ENCODE results near the gene XPNPEP1. TPM values are rescaled to one million over a fixed set of nuclear protein-coding genes. Genes with fewer than 3 reads are reported as not detected.

Gene XPNPEP1
- total RNA-seq (2012; rRNA removed), result 136 and 164 TPM in 2 replicates
- 311 and 378 TPM in 2 replicates for polyA plus RNA-seq (2012; rRNA removed)
- polyA plus RNA-seq (2012; cell fraction: cytosol; rRNA removed), result 71.3 and 117 TPM in 2 replicates
- polyA plus RNA-seq (2012; cell fraction: nucleus; rRNA removed; ENCODE audit: low replicate concordance), result 84.0 and 137 TPM in 2 replicates
- Bru-seq, nascent RNA, result percentile 84 among the genes with signal in this experiment
- percentile 77 among the genes with signal in this experiment for BruChase-seq, experiment 1, labeled RNA remaining after a 6-hour chase
- percentile 79 among the genes with signal in this experiment for BruChase-seq, experiment 2, labeled RNA remaining after a 2-hour chase
- long read RNA-seq, transcript XPNPEP1-218 (21 exons, 2,539 nt), result major isoform, 66 of 96 reads
- long read RNA-seq, partial matches to known transcripts, result 12 of 96 reads
- long read RNA-seq, other reads (novel, unspliced or antisense), result 17 of 96 reads

DNA sequence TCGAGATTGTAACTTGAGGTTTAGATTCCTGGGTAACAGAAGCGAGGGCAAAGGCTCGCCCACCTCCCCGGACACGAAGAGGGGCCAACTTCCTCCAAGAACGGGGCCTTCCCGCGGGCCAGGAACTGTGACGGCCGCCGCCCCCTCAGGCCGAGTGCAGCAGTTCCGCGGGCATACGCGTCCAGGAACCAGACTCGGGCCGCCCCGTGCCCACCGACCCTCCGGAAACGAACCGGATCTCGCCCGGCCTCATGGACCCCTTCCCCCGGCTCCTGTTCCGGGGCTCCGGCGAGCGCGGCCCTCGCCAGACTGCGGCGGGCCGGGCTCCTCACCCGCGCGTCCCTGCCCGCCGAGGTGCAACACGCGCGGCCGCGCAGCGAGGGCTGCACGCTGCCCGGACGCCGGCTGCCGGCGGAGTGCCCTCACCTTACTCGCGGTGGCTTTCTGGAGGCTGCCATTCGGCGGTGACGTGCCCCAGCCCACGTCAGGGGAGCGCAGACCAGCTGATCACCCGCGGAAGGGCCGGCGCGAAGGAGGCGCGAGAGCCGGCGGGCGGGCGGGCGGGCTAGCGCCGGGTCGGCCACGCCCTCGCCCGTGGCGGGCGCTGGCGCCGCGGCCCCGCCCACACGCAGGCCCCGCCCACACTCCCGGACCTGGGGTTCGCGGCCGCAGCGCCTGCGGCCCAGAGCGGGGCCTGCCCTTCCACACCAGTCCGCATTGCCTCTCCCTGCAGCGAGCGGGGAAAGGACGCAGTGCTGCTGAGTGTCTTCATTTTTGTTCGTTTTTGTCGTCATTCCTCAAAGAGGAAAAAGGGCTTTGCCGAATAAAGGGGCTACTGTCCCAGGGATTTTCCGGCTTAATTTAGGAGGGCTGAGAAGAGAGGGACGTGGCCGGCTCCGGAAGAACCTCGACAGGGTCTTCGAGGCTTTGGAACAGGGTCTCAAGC is at the start of gene XPNPEP1:
Gene XPNPEP1 (minus strand): TSS at position 536 of the 946 bp plus-strand sequence. CDS start 78 bp downstream, at position 458.
- peak within 1 kb of the TSS; percentile 41 for H2BK120ac ChIP-seq (ENCODE audit: low read depth, low read length)
- no peaks in the 10 kb centered on the region for H3K27me3 ChIP-seq (ENCODE audit: control insufficient read depth, insufficient read depth, low read length)
- H3K4me1 ChIP-seq (ENCODE audit: control insufficient read depth, insufficient read depth, low read length), result peaks cover 10% of the 10 kb centered on the region
- BruUV-seq (replicated peaks), result no TSS peak
- peak within 1 kb of the TSS; percentile 48; the same call in 1 of the 3 replicates for H2BK15ac ChIP-seq (ENCODE audit: low read depth, low read length)
- H2BK5ac ChIP-seq (ENCODE audit: low read depth, low read length, poor library complexity, severe bottlenecking), result peak within 1 kb of the TSS; percentile 61
- H3K23ac ChIP-seq (ENCODE audit: low read depth, low read length), result peak within 1 kb of the TSS; percentile 50
- peak; percentile 99 for ATAC-seq (ENCODE audit: low read depth)
- ChIA-PET POLR2A (ENCODE audit: unreplicated experiment) (no interaction called here), CTCF (no interaction called here)
- peaks cover 1% of the 10 kb centered on the region; the same call in 1 of the 2 replicates for H3K36me3 ChIP-seq (ENCODE audit: control insufficient read depth, insufficient read depth, low read length)
- H3K9me1 ChIP-seq (ENCODE audit: insufficient read depth, low read length), result peaks cover 10% of the 10 kb centered on the region
- H3K14ac ChIP-seq (replicated peaks; ENCODE audit: low read depth, low read length), result peak within 1 kb of the TSS; percentile 80
- 0 out of 2 replicates have a peak, but pooled peaks cover 3% of the 10 kb centered on the region for H4K20me1 ChIP-seq (ENCODE audit: insufficient read depth, low read length)
- 3% methylated on average over 77 of the region's 105 CpGs; no CpG with 5 or more reads in 1 of the 2 experiments for WGBS, 2 experiments (ENCODE audit: extremely low coverage in 2 of 2, insufficient read length in 1 of 2)
- peak within 1 kb of the TSS; percentile 65 for H4K91ac ChIP-seq (ENCODE audit: insufficient read depth, low read depth, low read length)
- H2AK5ac ChIP-seq (ENCODE audit: low read depth, low read length), result peak within 1 kb of the TSS; percentile 75
- H3K4ac ChIP-seq (ENCODE audit: low read depth, low read length), result peak within 1 kb of the TSS; percentile 85
- H2AFZ ChIP-seq (replicated peaks; ENCODE audit: low read length, poor library complexity), result peak within 1 kb of the TSS; percentile 88
- no peaks in the 10 kb centered on the region for H3K9me3 ChIP-seq (ENCODE audit: control insufficient read depth, insufficient read depth, low read length)
- H3K18ac ChIP-seq (ENCODE audit: low read depth, low read length), result peak within 1 kb of the TSS; percentile 85
- H4K5ac ChIP-seq (ENCODE audit: low read depth, low read length), result peak within 1 kb of the TSS; percentile 97
- H3K4me3 ChIP-seq (ENCODE audit: insufficient read depth, low read depth, low read length), result peak within 1 kb of the TSS; percentile 79
- H3K79me1 ChIP-seq (ENCODE audit: low read depth in 1 of 2, low read length in 2 of 2), result peaks cover 22 to 45% of the 10 kb centered on the region in 2 experiments
- in situ Hi-C loops (cut with MboI; ENCODE audit: low sequenced_read_pairs), result loop anchor here (25.0 kb wide), 1 partner anchor 639 kb away; the partner anchor contains the start of gene SMC3
- H3K27ac ChIP-seq (ENCODE audit: insufficient read depth, low read length), result peak within 1 kb of the TSS; percentile 91
- dilution Hi-C loops (cut with HindIII; ENCODE audit: low sequenced_read_pairs, unreplicated experiment), result no loop called here
- H3K9ac ChIP-seq (ENCODE audit: low read depth, low read length), result peak within 1 kb of the TSS; percentile 92
- peak within 1 kb of the TSS; percentile 52 for H3K56ac ChIP-seq (ENCODE audit: extremely low read depth, insufficient read depth, low read length)
- DNase-seq, result peak; percentile 83
- H4K8ac ChIP-seq (ENCODE audit: low read depth in 2 of 2, low read length in 2 of 2), result peak within 1 kb of the TSS; percentile 86 to 100
- intact Hi-C loops (cut with micrococcal nuclease), result loop anchor here (2.0 kb wide), 1 partner anchor 84 kb away; the partner anchor contains the start of gene ADD3
- TF ChIP-seq RFX5 (IDR thresholded peaks at IDR 0.05; ENCODE audit: low read depth, low read length), result no peak
- no peak for TF ChIP-seq CTCF (conservative IDR thresholded peaks at IDR 0.05; ENCODE audit: low read depth, low read length)
- TF ChIP-seq BHLHE40 (IDR thresholded peaks at IDR 0.05; ENCODE audit: low read depth, low read length), result 0 out of 2 replicates have a peak, but pooled peaks have one; percentile 14
- TF ChIP-seq MXI1 (IDR thresholded peaks at IDR 0.05; ENCODE audit: borderline replicate concordance, low read depth, low read length), result peak; percentile 80; the same call in 1 of the 2 replicates
- peak; percentile 98 for TF ChIP-seq POLR2A (IDR thresholded peaks at IDR 0.05; ENCODE audit: low read depth, low read length)
- no peak for TF ChIP-seq SMC3 (IDR thresholded peaks at IDR 0.05; ENCODE audit: low read depth, low read length)
- TF ChIP-seq, protein P1, sequence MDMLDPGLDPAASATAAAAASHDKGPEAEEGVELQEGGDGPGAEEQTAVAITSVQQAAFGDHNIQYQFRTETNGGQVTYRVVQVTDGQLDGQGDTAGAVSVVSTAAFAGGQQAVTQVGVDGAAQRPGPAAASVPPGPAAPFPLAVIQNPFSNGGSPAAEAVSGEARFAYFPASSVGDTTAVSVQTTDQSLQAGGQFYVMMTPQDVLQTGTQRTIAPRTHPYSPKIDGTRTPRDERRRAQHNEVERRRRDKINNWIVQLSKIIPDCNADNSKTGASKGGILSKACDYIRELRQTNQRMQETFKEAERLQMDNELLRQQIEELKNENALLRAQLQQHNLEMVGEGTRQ (IDR thresholded peaks at IDR 0.05; ENCODE audit: low read depth, low read length), result peak; percentile 78
- peak within 1 kb of the TSS; percentile 87 for H2AK9ac ChIP-seq (replicated peaks; ENCODE audit: low read depth, low read length, poor library complexity)
- peak within 1 kb of the TSS; percentile 6; the same call in 1 of the 2 replicates for H2BK20ac ChIP-seq (ENCODE audit: low read depth, low read length)
- H3K4me2 ChIP-seq (ENCODE audit: low read depth, low read length), result peak within 1 kb of the TSS; percentile 99

All from IMR-90 (cell line).